CD4-positive, alpha-beta T cell treated with Interleukin-12 subunit alpha and Interleukin-12 subunit beta, for 1 hour (primary cell): ENCODE results near the gene HOXC13.
A peak's percentile ranks its signal among the peaks of the same experiment; 100 is the strongest.

Experiments used
- DNase-seq: peaks from one replicate; pipeline ENCODE4 v3.0.0-alpha.2; 2020

HOXC13 gene

DNA sequence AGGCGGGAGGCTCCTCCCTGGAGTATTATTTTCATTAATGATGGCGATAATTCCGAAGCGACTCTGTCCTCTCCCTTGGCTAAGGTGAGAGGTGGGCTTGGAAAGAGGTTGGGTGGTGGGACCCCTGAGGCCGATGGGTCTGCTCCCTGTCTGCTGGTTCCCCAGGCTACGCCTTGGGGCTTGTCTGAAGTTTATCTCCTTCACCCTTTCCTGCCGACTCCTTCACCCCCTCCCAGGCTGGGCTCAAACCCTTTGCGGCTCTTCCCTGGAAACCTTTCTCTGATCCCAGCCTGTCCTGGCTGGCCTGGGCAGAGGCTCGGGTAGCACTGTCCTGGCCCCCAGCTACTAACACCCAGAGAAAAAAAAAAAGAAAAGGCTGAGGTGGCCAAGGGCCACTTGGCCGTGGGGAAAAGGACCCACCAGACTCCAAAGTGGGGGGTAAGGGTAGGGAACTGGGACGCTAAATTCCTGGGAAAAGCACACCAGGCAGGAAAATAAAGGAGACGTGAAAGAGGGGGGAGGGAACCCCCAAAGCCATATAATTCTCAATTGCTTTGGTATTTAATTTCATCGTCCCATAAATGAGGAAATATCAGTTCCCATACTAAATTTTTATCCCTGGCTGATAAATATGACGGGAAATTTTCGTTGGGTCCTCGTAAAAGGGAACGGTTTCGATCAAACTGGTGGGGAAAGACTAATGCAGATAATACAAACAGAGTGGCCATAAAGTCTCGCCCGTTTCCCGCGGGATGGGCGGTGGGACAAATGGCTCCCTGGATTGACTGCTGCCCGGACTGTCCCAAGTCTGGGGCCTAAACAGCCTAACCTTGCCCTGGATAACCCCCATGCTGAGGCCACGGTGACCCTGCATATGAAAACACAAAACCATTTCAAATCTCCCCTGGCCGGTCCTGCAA lies 44.3 kb downstream of the HOXC13 start:
- DNase-seq: no peak

DNA sequence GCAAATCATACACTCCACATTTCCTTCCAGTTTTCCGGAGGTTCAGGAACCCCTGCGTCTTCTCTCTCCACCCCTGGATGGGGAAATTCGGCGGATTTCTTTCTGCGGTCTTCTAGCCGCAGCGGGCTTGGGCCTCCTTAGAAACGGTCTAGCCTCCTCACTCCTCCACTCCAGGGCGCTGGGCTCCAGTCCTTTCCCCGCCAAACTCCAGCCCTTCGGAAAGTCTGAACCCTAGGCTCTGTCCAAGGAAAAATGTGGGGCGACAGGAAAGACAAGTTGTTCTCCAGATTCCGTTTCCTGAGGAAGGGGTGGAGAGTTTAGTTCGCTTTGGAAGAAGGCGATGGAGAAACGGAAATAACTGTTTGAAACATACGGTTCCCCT lies 44.9 kb downstream of the HOXC13 start:
- no peak for DNase-seq

DNA sequence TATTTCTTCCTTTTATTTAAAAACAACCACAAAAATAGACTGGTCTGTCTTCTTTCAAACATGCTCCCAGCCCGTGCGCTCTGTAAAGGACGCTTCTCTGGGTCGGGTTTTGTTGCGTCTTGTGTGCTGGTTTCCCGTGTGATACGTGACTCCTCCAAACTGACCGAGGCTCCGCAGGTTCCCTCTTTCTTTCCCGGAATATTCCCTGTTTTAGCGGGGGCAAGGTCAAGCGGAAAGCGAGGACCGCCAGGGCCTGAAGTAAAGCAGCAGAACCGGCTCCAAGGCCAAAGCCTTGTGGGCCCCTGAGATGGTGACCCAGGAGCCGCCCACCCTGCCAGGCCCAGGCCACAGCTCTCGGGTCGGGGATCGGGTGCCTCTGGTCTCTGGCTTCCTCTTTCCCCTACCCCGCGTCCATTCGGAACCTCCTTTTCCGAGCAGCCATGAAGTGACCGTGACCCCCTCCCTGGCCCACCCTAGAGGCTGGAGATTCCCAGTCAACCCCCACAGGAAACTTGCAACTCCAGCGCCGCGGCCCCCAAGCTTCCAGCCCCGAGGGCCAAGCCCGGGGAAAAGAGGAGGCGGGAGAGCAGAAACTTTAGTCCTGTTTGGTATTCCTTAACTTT lies 45.4 kb downstream of the HOXC13 start:
- DNase-seq: no peak

DNA sequence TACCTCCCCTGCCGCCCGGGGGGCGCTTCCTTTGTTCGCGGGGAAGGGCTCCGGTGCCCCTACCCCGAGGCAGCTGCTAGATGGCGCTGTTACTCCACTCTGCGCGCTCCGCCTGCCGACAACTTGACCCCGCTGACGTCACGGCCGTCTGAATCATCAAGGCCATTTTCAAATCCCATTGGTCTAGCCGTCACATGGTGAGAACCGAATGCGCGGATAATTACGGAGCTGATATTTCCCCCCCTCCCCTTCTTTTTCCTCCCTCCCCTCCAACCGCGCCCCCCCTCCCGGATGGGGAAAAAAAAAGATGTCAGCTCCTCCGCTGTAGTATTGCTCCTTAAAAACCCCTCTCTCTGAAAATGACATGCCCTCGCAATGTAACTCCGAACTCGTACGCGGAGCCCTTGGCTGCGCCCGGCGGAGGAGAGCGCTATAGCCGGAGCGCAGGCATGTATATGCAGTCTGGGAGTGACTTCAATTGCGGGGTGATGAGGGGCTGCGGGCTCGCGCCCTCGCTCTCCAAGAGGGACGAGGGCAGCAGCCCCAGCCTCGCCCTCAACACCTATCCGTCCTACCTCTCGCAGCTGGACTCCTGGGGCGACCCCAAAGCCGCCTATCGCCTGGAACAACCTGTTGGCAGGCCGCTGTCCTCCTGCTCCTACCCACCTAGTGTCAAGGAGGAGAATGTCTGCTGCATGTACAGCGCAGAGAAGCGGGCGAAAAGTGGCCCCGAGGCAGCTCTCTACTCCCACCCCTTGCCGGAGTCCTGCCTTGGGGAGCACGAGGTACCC lies 46.5 kb downstream of the HOXC13 start, which contains the start of gene HOXC10:
HOXC10 (plus strand) TSS at position 246 of the 791 bp plus-strand sequence; CDS start at position 360, 114 bp downstream.
- peak; percentile 74 for DNase-seq

DNA sequence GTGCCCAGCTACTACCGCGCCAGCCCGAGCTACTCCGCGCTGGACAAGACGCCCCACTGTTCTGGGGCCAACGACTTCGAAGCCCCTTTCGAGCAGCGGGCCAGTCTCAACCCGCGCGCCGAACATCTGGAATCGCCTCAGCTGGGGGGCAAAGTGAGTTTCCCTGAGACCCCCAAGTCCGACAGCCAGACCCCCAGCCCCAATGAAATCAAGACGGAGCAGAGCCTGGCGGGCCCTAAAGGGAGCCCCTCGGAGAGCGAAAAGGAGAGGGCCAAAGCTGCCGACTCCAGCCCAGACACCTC lies 47.0 kb downstream of the HOXC13 start:
- no peak for DNase-seq

DNA sequence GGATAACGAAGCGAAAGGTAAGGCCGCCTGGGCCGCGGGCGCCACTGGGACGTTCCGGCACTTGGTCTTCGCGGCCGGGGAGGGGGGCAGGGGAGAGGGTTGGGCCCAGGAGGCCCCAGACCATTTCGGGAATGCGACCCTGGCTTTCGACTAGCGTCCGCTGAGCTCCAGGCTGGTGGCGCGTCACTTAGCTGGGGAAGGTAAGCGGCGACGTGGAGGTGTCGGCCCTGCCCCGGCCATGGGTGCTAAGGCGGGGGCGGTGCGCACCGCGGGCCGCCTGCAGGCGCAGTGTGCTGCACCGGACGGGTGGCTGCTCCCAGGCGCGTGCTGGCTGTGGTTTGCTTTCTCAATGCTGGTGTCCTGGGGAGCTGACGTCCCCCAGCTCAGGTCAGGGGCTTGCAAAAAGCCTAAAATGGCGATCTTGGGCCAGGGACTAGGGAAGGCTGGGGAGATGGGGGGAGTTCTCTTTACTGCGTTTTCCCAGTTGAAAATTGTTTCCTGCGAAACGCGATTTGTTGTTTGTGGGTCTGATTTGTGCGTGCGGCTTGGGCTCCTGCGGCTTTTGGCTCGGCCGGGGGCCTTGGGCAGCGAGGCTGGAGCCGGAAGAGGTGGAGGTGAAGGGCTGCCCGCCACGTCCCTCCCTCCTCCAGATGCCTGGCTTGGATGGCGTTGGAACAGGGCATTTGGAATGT lies 47.5 kb downstream of the HOXC13 start:
- no peak for DNase-seq

DNA sequence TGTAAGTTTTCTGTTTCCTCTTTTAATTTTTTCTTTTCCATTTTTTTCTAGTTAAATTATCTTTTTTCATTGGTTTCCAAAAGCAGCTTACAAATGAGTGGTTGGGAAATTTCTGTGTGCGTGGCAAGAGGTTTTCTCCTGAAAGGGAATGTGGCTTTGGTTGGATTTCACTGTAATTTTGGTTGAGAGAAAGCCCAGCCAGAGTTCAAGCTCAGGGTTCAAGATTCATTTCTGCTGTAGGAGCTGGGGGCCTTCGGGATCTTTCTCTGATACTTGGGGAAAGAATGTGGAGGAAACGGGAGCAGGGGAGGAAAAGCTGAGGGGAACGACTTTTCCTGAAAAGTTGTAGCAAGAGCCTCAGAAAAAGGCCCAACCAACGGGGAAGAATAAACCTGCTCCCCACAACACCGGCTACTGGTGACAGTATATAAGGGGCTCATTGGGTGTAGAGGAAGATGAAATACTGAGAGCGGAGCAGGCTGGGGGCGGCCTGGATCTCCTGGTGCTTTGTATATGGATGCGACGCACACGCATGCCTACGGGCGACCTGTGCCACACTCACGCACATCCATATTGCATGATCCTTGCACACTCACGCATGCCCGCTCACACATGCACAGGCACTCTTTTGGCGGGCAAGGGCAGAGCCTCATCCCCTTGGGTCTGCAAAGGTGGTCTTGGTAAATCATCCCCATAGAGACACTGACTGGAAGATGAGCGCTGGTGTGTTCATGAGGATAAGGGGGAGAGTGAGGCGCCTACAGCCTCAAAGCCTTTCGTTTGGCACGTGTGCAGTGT lies 48.3 kb downstream of the HOXC13 start:
- no peak for DNase-seq

DNA sequence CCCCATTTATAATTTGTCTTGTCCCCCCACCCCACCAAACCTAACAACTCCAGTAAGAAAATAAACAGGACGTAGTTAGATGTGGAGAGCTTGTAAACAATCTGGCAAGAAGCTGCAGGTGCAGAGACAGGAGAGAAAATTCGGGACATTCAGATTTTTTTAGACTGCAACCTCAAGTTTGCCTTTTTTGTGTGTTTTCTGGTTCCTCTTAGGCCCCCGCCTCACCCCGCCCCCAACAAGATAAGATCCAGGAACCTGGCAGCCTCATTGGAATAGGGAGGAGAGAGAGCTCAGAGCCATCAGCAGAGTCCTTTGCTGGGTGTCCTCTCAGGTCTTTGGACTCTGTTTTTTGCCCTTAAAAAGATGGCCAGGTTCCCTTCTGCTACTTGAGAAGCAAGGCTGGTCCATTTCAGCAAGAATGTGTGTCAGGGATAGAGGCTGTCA lies 49.2 kb downstream of the HOXC13 start:
- DNase-seq: no peak

DNA sequence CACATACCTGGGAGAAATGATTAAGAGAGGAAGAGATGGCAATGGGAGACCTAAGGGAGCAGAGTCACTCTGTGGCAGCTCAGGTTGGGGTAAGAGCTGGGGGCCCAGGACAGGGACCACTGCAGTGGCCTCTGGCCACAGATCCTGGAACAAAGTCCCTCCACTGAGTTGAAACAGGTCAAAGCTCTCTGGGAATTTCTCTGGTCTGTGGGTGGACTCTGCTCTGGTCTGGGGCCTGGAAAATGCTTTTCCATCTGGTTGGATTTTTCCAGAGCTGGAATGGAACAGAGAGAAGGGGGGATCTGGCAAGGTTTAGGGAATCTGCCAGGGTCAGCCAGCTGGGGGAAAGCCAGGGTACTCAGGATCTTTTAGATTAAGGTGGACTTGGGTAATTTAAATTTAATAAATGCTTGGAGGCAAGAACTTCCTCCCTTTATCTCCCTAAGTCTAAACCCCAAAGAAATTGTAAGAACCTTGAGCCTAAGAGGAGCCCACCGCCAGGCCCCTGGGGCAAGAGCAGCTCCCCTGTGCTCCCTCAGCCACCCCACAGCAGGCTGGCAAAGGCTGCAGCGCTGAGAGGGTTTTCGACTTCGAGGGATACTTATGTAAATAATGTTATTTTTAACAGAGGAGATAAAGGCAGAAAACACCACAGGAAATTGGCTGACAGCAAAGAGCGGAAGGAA lies 50.1 kb downstream of the HOXC13 start:
- DNase-seq: no peak

DNA sequence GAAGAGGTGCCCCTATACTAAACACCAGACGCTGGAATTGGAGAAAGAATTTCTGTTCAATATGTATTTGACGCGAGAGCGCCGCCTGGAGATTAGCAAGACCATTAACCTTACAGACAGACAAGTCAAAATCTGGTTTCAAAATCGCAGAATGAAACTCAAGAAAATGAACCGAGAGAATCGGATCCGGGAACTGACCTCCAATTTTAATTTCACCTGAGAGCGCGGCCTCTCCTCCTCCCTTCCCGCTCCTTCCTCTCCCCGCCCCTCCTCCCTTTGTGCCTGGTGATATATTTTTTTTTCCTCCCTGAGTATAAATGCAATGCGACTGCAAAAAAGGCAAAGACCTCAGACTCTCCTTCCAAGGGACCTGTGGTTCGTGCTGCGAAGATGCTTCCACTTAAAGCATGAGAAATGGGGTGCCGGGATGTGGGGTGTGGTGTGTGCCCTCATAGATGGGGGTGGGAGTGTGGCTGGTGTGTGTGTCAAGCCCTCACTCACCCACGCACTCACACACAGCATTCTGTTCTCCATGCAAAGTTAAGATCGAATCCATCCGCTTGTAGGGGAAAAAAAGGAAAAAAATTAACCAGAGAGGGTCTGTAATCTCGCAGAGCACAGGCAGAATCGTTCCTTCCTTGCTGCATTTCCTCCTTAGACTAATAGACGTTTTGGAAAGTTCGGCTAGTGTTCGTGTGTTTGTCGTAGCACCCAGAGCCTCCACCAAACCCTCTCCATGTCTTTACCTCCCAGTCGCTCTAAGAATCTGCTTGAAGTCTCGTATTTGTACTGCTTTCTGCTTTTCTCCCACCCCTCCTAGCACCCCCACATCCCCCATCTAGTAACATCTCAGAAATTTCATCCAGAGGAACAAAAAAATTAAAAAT lies 50.8 kb downstream of the HOXC13 start:
- DNase-seq: peak; percentile 30

DNA sequence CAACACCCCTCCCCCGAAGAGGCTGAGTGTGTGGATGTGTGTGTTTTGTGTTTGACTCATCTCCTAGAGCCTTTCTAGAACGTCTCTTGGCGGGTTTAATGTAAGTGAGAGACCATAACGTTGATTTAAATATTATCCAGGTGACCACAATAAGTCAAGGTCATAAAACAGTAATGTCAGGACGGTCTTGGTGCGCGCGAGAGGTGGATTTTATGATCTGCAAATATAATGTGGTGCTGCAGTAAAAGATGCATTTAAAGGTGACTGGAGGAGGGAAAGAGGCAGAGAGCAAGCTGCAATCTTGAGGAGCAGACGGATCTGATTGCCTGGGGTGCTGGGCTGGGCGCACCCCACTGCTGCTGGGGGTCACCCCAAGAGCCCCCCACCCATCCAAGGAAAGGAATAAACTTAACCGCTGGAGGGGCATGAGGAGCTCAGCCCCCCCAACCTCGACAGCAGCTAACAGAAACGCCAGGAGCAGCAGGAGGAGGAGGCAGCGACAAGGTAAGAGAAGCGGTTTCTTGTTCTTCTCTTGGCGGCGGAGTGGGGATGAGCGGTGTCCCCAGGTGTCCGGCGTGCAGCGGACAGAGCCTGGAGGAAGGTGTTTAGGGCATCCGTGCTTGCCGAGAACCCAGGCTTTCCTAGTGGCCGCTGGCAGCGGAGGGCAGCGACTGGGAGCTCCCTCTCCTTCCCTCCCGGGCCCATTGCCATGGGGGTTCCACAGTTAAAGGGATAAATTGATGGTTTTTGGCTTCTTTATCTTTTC lies 51.9 kb downstream of the HOXC13 start:
- DNase-seq: no peak

DNA sequence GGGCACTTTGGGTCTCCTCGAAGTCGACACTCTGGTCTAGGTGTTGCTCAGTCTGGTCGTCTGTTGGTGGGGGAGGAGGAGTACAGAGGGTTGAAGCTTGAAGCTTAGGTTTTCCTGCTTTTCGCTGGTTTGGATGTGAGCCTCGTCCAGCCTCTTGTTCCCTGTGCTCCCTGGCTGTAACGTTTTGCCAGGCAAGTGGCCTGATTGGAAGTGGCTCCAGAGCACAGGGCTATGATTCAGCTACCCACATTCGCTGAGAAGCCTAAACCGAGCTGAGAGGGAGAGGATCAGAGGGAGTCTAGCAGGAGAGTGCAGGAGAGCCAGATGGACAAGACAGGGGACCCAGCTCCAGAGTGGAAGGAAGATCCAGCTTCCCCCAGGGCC lies 52.4 kb downstream of the HOXC13 start:
- no peak for DNase-seq

DNA sequence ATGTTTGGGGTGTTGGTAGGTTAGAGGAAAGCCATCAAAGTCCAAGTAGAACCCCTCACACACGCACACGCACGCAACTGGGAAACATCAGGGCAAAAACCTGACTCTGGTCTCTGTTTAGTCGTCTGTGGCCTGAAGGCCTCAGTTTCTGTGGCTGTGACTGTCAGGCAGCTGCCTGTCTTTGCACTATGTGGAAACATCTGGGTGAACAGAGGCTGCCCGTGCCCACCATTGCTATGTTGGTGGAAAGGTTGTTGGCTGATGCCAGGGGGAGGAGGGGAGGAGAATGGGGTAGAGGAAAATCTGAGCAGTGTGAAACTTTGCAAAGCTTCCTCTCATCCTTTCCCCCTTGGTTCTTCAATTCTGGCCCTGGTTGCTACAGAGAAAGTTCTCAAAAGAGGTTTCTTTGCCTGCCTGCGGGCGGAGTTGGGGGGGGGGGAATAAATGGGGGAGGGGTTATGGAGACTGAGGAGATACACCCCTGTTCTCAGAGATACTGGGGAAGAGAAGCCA lies 53.8 kb downstream of the HOXC13 start:
- no peak for DNase-seq

DNA sequence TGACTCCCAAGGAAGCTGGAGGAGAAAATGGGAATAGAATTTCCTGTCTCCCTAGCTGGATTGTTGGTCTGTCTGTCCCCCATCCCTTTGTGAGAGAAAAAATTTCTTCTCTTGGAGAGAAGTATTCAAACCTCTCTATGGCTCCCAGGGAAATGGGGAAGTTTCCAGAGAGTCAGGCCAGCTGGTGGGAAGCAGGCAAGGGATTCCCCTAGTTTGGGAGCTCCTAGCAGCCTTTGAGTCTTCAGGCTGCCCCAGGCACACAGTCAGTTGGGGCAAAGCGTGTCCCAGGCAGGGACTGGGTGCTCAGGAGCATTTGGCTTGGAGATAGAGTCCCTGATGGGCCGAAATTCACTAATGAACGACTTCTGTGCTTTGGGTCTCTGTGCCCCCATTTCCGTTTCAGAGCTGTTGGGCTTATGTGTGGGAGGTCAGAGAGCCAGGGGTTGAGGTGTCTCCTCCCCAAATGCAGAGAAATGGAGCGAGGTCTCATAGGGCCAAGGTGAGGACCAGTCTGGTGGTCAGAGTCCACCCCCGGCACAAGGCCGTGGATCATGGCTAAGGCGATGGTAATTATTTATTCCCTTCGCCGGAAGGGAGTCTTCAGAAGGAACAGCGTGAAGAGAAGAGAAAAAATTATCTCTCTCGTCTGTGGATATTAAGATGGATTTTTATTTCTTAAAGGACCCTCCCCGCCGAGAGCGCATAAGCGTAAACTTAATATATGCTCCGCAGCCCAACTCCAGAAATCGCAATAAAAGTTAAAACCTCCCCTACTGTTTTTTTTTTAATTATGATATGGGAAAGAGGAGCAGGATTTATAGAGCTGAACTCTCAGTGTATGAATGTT lies 54.8 kb downstream of the HOXC13 start:
- no peak for DNase-seq

DNA sequence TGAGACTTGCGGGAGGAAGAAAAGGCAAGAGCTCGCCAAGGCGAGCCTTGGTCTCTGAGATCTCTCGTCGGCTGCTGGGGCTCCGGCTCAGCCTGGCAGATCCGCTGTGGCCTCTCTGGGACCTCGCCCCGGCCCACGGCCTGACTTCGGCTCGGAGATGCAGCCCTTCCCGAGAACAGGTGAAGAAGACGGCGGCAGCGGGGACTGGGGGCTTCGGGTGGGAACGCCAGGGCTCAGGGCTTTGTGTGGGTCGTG lies 55.3 kb downstream of the HOXC13 start:
- DNase-seq: no peak

DNA sequence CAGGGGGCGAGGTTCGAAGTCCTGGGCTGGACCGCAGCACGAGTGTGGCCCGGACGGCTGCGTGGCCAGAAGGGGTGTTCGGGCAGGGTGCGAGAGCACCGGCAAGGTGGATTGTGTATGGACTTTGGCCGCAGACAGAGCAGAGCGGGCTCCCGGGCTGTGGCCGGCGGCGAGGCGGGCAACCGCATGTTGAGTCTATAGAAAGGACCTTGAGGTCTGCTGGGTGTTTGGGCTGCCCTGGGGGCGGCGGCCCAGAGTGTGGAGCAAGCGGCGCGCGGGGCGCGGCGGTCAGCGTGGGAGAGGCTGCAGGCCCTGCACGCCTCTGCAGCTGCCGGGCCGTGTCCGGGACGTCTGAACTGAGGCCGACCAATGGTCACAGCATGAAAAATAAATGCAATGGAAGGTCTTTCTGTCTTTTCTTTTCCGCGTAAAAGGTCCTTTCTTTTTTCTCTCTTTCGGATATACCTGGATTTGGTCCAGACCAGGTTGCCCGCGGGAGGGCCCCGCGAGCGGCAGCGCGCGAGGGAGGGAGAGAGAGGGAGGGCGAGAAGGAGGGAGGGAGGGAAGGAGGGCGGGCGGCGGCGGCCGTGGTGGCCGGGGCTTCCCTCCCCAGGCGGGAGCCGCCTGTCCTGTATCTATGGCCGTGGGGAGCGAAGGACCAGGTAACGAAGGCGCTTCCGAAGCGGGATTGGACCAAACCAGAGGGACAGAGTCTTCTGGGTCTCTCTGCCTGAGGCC lies 55.8 kb downstream of the HOXC13 start:
- DNase-seq: no peak

DNA sequence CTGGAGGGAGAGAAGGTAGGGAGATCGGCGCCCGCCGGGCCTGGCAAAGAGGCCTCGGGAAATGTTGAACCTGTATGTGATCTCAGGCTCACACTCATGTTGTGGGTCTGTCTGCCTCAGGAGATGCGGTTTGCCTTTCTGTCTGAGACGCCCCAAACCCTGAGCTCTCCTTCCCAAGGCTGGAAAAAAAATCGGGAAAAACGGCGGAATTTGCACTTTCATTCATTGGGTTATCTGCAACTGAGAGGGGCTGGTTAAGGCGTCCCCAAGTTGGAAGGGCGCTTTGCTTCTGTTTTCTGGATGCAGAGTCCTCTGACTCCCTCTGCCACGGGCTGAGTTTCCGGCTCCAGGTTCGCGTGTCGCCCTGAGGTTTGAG lies 56.4 kb downstream of the HOXC13 start:
- no peak for DNase-seq
